ENCODE results near the gene EFCAB8. TPM values are rescaled to one million over a fixed set of nuclear protein-coding genes. Genes with fewer than 3 reads are reported as not detected.
A peak's percentile ranks its signal among the peaks of the same experiment; 100 is the strongest.

EFCAB8 gene
- total and polyA plus RNA-seq, 2 donors from 2014 or later, result 0.13 TPM; not detected in 1

DNA sequence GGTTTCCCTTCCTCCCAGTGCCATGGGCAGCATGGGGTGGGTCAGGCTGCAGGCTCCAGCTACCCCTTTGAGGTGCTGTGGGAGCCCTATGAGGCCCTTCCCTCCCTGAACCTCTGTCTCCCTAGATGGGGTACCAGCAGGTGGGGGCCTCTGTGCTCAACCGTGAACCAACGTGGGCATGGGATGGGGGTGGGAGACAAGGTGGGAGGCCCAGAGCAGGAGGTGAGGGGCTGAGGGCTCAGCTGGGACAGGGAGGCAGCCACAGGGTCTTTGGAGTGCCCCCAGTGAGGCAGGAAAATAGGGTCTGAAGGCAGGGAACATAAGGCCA, 112.2 kb downstream of the EFCAB8 start:
- no peak for TF ChIP-seq CTCF (IDR thresholded peaks at IDR 0.05; ENCODE audit: borderline replicate concordance, extremely low read depth, insufficient read depth)
- peak in 1 of 5 donors; percentile 42 for DNase-seq
- intact Hi-C loops (cut with DNase I), result no loop called here
- Histone ChIP-seq H3K9me3 (ENCODE audit: control insufficient read depth in 2 of 3, insufficient read depth in 1 of 3, low read length in 3 of 3) (no peaks in the 10 kb centered on the region), H3K27ac (ENCODE audit: low read depth in 2 of 2, low read length in 2 of 2) (no peak overlapping the region), H3K27me3 (ENCODE audit: control insufficient read depth, insufficient read depth, low read length) (no peaks in the 10 kb centered on the region), H3K4me1 (ENCODE audit: control insufficient read depth in 2 of 3, insufficient read depth in 2 of 3, low read depth in 1 of 3, low read length in 3 of 3) (no peaks in the 10 kb centered on the region), H3K4me3 (ENCODE audit: low read length in 3 of 3) (no peak overlapping the region), H3K36me3 (ENCODE audit: control insufficient read depth in 2 of 3, insufficient read depth in 3 of 3, low read length in 3 of 3) (no peaks in the 10 kb centered on the region), H3K9ac (ENCODE audit: low read length in 3 of 3) (no peak overlapping the region)
- FAIRE-seq, result no peak

DNA sequence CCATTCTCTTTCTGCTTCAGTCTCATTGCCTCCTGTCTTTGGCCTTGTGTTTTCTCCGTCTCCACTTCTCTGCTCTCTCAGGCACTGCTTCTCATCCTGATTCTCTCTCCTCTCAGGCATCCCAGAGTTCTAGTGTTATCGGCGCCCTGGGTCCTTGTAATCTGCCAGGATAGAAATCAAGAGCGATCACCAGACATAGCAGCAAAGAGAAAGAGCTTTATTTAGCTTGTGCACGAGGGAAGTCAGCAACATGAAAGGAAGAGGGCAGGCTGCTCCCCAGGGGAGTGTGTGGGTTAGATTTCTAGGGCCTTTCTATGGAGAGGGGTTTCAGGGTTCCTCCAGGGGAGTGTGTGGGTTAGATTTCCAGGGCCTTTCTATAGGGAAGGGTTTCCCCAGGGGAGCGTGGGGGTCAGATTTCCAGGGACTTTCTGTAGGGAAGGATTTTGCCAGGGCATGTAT, 113.0 kb downstream of the EFCAB8 start:
- Histone ChIP-seq H3K27ac (ENCODE audit: low read depth in 2 of 2, low read length in 2 of 2) (no peak overlapping the region), H3K4me3 (ENCODE audit: low read length in 3 of 3) (no peak overlapping the region), H3K27me3 (ENCODE audit: control insufficient read depth, insufficient read depth, low read length) (no peaks in the 10 kb centered on the region), H3K36me3 (ENCODE audit: control insufficient read depth in 2 of 3, insufficient read depth in 3 of 3, low read length in 3 of 3) (no peaks in the 10 kb centered on the region), H3K9ac (ENCODE audit: low read length in 3 of 3) (no peak overlapping the region), H3K9me3 (ENCODE audit: control insufficient read depth in 2 of 3, insufficient read depth in 1 of 3, low read length in 3 of 3) (no peaks in the 10 kb centered on the region), H3K4me1 (ENCODE audit: control insufficient read depth in 2 of 3, insufficient read depth in 2 of 3, low read depth in 1 of 3, low read length in 3 of 3) (no peaks in the 10 kb centered on the region)
- peak in 2 of 5 donors; percentile 13 to 39 for DNase-seq
- intact Hi-C loops (cut with DNase I), result no loop called here
- FAIRE-seq, result no peak
- TF ChIP-seq CTCF (IDR thresholded peaks at IDR 0.05; ENCODE audit: borderline replicate concordance, extremely low read depth, insufficient read depth), result no peak

GRCh38 chr20:32972181-32973076, 113.7 kb downstream of the EFCAB8 start:
- Histone ChIP-seq H3K27me3 (ENCODE audit: control insufficient read depth, insufficient read depth, low read length) (no peaks in the 10 kb centered on the region), H3K9me3 (ENCODE audit: control insufficient read depth in 2 of 3, insufficient read depth in 1 of 3, low read length in 3 of 3) (no peaks in the 10 kb centered on the region), H3K27ac (ENCODE audit: low read depth in 2 of 2, low read length in 2 of 2) (no peak overlapping the region), H3K36me3 (ENCODE audit: control insufficient read depth in 2 of 3, insufficient read depth in 3 of 3, low read length in 3 of 3) (no peaks in the 10 kb centered on the region), H3K9ac (ENCODE audit: low read length in 3 of 3) (no peak overlapping the region), H3K4me1 (ENCODE audit: control insufficient read depth in 2 of 3, insufficient read depth in 2 of 3, low read depth in 1 of 3, low read length in 3 of 3) (no peaks in the 10 kb centered on the region), H3K4me3 (ENCODE audit: low read length in 3 of 3) (no peak overlapping the region)
- peak in 2 of 5 donors; percentile 19 to 59 for DNase-seq
- no peak for TF ChIP-seq CTCF (IDR thresholded peaks at IDR 0.05; ENCODE audit: borderline replicate concordance, extremely low read depth, insufficient read depth)
- FAIRE-seq, result no peak
- intact Hi-C loops (cut with DNase I), result no loop called here

Data from kidney (tissue), 14 donors.